ENCODE results near the gene ITPKB. TPM values are rescaled to one million over a fixed set of nuclear protein-coding genes. Genes with fewer than 3 reads are reported as not detected.

The ITPKB gene
- total and polyA plus RNA-seq, 11 donors = 6.2 to 33.7 (median 17.8) TPM

DNA sequence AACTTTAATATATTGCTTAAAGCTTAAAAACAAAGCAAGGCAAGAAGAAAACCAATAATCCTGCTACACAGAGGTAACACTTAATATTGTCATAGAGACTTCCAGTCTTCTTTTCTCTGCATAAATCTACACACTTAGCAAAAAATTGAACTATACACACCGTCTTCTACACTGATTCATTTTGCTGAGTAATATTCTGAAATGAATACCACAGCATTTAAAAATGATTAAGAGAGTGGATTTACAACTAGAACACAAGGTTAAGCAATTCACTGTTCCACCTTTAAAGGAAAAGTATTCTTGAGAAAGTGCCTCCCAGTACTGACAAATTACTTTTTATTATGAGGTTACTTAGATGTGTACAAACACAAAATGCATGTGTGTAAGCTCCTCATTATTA is 22.2 kb upstream of the ITPKB start:
- H3K27me3 ChIP-seq = peaks cover 0 to 25% (median 0%) of the 10 kb centered on the region in 9 donors
- no peaks in the 10 kb centered on the region for H3K9me3 ChIP-seq
- no peak overlapping the region for H3K27ac ChIP-seq
- 63 to 78% (median 70%) methylated on average over 1 of the region's 1 CpG for WGBS, 4 donors
- no peaks in the 10 kb centered on the region for H3K36me3 ChIP-seq
- ATAC-seq (no peak), DNase-seq (no peak)
- intact Hi-C loops (cut with DNase I) = no loop called here
- no peaks in the 10 kb centered on the region for H3K4me1 ChIP-seq
- TF ChIP-seq, protein P1, sequence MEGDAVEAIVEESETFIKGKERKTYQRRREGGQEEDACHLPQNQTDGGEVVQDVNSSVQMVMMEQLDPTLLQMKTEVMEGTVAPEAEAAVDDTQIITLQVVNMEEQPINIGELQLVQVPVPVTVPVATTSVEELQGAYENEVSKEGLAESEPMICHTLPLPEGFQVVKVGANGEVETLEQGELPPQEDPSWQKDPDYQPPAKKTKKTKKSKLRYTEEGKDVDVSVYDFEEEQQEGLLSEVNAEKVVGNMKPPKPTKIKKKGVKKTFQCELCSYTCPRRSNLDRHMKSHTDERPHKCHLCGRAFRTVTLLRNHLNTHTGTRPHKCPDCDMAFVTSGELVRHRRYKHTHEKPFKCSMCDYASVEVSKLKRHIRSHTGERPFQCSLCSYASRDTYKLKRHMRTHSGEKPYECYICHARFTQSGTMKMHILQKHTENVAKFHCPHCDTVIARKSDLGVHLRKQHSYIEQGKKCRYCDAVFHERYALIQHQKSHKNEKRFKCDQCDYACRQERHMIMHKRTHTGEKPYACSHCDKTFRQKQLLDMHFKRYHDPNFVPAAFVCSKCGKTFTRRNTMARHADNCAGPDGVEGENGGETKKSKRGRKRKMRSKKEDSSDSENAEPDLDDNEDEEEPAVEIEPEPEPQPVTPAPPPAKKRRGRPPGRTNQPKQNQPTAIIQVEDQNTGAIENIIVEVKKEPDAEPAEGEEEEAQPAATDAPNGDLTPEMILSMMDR (IDR thresholded peaks at IDR 0.05) = no peak
- no peak for TF ChIP-seq POLR2A (IDR thresholded peaks at IDR 0.05)
- no peak overlapping the region for H3K4me3 ChIP-seq

DNA sequence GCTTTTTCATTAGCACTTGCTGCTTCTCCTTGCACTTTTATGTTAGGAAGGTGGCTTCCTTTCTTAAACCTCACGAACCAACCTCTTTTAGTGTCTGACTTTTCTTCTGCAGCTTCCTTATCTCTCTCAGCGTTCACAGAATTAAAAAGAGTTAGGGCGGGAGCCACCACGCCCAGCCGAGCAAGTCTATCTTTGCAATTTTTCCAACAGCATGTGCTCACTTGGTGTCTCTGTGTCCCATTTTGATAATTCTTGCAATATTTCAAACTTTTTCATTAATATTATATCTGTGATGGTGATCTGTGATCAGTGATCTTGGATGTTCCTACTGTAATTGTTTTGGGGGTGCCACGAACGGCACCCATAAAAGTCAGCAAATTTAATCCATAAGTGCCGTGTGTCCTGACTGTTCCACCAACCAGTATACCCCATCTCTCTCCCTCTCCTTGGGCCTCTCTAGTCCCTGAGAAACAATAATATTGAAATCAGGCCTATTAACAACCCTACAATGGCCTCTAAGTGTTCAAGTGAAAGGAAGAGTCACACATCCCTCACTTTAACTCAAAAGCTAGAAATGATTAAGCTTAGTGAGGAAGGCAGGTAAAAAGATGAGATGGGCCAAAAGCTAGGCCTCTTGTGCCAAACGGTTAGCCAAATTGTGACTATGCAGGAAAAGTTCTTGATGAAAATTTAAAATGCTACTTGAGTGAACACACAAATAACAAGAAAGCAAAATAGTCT is 15.9 kb upstream of the ITPKB start:
- intact Hi-C loops (cut with DNase I) = loop anchor here in 1 of 10 donors (10.0 kb wide), 1 partner anchor 50 kb away; no protein-coding TSS in a partner anchor
- Histone ChIP-seq H3K36me3 (no peaks in the 10 kb centered on the region), H3K27ac (no peak overlapping the region), H3K27me3 (no peaks in the 10 kb centered on the region), H3K4me3 (no peak overlapping the region), H3K9me3 (no peaks in the 10 kb centered on the region), H3K4me1 (no peaks in the 10 kb centered on the region)
- 83 to 90% (median 89%) methylated on average over 9 of the region's 9 CpGs for WGBS, 4 donors
- TF ChIP-seq, protein P1 (IDR thresholded peaks at IDR 0.05) = no peak
- TF ChIP-seq POLR2A (IDR thresholded peaks at IDR 0.05) = no peak
- no peak for DNase-seq
- no peak for ATAC-seq

DNA sequence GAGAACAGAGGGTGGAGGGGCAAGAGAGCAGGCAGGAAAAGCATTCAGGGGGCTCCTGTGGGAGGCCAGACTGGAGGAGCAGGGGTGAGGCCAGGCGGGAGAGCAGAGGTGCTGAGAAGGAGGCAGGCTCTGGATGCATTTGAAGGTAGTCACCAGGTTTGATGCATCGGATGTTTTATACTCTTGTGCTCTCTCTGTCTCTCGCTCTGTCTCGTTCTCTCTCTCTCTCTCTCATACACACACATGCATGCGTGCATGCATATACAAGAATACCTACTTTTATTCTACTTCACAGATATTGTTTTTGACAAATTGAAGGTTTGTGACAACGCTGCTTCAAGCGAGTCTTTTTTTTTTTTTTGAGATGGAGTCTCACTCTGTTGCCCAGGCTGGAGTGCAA is 15.0 kb upstream of the ITPKB start:
- intact Hi-C loops (cut with DNase I) = loop anchor here in 1 of 10 donors (10.0 kb wide), 1 partner anchor 51 kb away; no protein-coding TSS in a partner anchor
- Histone ChIP-seq H3K9me3 (no peaks in the 10 kb centered on the region), H3K36me3 (no peaks in the 10 kb centered on the region), H3K4me3 (no peak overlapping the region), H3K4me1 (no peaks in the 10 kb centered on the region), H3K27ac (no peak overlapping the region), H3K27me3 (no peaks in the 10 kb centered on the region)
- 94 to 97% (median 97%) methylated on average over 7 of the region's 7 CpGs for WGBS, 4 donors
- ATAC-seq = no peak
- DNase-seq = no peak
- TF ChIP-seq, protein P1 (IDR thresholded peaks at IDR 0.05) = no peak
- no peak for TF ChIP-seq POLR2A (IDR thresholded peaks at IDR 0.05)

DNA sequence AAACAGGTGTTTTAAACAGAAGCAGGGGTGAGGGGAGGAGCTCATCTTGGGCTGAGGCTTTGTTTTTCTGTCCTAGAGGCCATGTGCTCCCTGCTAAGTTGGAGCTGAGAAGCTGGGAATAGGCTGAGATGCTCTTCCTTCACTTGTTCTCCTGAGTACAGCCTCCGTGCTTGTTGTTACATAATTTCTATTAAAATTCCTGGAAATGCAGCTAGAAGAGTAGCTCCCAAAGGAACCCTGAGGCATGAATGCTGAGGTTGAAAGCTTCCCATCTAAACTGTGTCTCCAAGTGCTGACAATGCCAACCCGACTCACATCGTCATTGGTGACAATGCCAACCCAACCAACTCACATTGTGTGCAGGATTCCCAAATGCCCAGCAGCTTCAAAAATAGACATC is 12.6 kb upstream of the ITPKB start:
- H3K27me3 ChIP-seq = no peaks in the 10 kb centered on the region
- intact Hi-C loops (cut with DNase I) = loop anchor here in 1 of 10 donors (10.0 kb wide), 1 partner anchor 53 kb away; no protein-coding TSS in a partner anchor
- TF ChIP-seq, protein P1 (IDR thresholded peaks at IDR 0.05) = no peak
- no peak for TF ChIP-seq POLR2A (IDR thresholded peaks at IDR 0.05)
- no peak overlapping the region for H3K4me3 ChIP-seq
- no peak for DNase-seq
- no peak for ATAC-seq
- H3K4me1 ChIP-seq = no peaks in the 10 kb centered on the region
- WGBS, 4 donors = 53 to 78% (median 59%) methylated on average over 3 of the region's 3 CpGs
- H3K9me3 ChIP-seq = no peaks in the 10 kb centered on the region
- H3K36me3 ChIP-seq = no peaks in the 10 kb centered on the region
- no peak overlapping the region for H3K27ac ChIP-seq

Data from heart left ventricle (tissue), 16 donors.